Parathyroid adenoma (tissue), 2 donors: ENCODE results near the gene LSM3.

Source experiments
- H2AFZ ChIP-seq: fragments of 300-600 bp; sonication (generic); one replicate; pipeline ENCODE4 v1.7.0; 2017; ENCODE audit warnings: antibody characterized with exemption, mild to moderate bottlenecking
- H3K27ac ChIP-seq: fragments of 300-600 bp; sonication (generic); one replicate; pipeline ENCODE4 v1.7.0; 2017
- H3K27me3 ChIP-seq: fragments of 300-600 bp; sonication (generic); one replicate; pipeline ENCODE4 v1.7.0; 2017; ENCODE audit warnings: low read length; ENCODE audit not compliant: control insufficient read depth, insufficient read depth
- H3K36me3 ChIP-seq: fragments of 300-600 bp; sonication (generic); one replicate; pipeline ENCODE4 v1.7.0; 2017; ENCODE audit warnings: low read length; ENCODE audit not compliant: control insufficient read depth, insufficient read depth
- H3K4me1 ChIP-seq: fragments of 300-600 bp; sonication (generic); one replicate; pipeline ENCODE4 v1.7.0; 2017; ENCODE audit warnings: control low read depth
- H3K4me2 ChIP-seq: fragments of 300-600 bp; sonication (generic); one replicate; pipeline ENCODE4 v1.7.0; 2017; ENCODE audit warnings: low read length
- H3K4me3 ChIP-seq: fragments of 300-600 bp; sonication (generic); one replicate; pipeline ENCODE4 v1.7.0; 2017; ENCODE audit warnings: low read depth, low read length
- H3K79me2 ChIP-seq: fragments of 300-600 bp; sonication (generic); one replicate; pipeline ENCODE4 v1.7.0; 2017; ENCODE audit warnings: control low read depth
- H3K9ac ChIP-seq: fragments of 300-600 bp; sonication (generic); one replicate; pipeline ENCODE4 v1.7.0; 2017; ENCODE audit warnings: mild to moderate bottlenecking
- H3K9me3 ChIP-seq: fragments of 300-600 bp; sonication (generic); one replicate; pipeline ENCODE4 v1.7.0; 2017; ENCODE audit warnings: low read length; ENCODE audit not compliant: control insufficient read depth
- TF ChIP-seq, protein P1 (sequence below): fragments of 300-600 bp; sonication (generic); IDR thresholded peaks from one replicate; pipeline ENCODE4 v1.7.0; 2017; ENCODE audit warnings: antibody characterized with exemption, mild to moderate bottlenecking
- donor health status: primary hyperparathyroidism.

Gene LSM3

DNA sequence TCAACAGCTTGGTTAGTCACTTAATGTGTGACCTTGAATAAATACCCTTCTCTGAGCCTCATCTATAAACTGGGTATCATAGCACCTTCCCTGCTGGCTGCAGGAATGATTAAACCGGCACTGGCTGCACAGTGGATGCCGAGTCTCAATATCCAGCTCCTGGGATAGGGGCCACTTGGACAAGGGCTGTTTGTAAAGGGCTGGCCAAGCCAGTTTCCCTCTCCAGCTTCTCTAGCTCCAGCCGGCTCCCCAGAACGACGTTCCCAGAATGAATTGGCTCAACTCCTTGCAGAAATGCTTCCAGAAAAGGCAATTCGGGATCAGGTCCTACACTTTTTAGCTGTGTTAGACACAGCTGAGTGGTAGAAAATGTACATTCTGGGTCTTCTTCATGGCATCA is 58.8 kb downstream of the LSM3 start:
- Histone ChIP-seq H2AFZ (no peak overlapping the region), H3K4me3 (no peak overlapping the region), H3K27ac (no peak overlapping the region), H3K9ac (no peak overlapping the region), H3K79me2 (no peaks in the 10 kb centered on the region), H3K9me3 (no peaks in the 10 kb centered on the region), H3K27me3 (no peaks in the 10 kb centered on the region), H3K4me1 (no peaks in the 10 kb centered on the region), H3K4me2 (no peak overlapping the region), H3K36me3 (no peaks in the 10 kb centered on the region)
- TF ChIP-seq, protein P1, sequence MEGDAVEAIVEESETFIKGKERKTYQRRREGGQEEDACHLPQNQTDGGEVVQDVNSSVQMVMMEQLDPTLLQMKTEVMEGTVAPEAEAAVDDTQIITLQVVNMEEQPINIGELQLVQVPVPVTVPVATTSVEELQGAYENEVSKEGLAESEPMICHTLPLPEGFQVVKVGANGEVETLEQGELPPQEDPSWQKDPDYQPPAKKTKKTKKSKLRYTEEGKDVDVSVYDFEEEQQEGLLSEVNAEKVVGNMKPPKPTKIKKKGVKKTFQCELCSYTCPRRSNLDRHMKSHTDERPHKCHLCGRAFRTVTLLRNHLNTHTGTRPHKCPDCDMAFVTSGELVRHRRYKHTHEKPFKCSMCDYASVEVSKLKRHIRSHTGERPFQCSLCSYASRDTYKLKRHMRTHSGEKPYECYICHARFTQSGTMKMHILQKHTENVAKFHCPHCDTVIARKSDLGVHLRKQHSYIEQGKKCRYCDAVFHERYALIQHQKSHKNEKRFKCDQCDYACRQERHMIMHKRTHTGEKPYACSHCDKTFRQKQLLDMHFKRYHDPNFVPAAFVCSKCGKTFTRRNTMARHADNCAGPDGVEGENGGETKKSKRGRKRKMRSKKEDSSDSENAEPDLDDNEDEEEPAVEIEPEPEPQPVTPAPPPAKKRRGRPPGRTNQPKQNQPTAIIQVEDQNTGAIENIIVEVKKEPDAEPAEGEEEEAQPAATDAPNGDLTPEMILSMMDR: no peak

DNA sequence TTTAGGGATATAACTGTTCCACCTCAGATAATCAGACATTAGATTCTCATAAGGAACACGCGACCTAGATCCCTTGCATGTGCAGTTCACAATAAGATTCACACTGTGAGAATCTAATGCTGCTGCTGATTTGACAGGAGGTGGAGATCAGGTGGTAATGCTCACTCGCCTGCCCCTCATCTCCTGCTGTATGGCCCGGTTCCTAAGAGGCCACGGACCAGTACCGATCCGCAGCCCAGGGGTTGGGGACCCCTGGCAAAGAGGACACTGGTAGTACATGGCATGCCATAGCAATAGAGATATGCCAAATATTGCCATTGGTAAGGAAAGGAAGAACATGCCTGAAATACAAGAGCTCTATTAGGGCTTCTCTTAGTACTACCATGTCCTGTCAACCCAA is 59.7 kb downstream of the LSM3 start:
- Histone ChIP-seq H3K79me2 (no peaks in the 10 kb centered on the region), H3K9me3 (no peaks in the 10 kb centered on the region), H3K4me2 (no peak overlapping the region), H3K9ac (no peak overlapping the region), H3K4me1 (no peaks in the 10 kb centered on the region), H2AFZ (no peak overlapping the region), H3K27ac (no peak overlapping the region), H3K4me3 (no peak overlapping the region), H3K27me3 (no peaks in the 10 kb centered on the region), H3K36me3 (no peaks in the 10 kb centered on the region)
- TF ChIP-seq, protein P1: no peak

DNA sequence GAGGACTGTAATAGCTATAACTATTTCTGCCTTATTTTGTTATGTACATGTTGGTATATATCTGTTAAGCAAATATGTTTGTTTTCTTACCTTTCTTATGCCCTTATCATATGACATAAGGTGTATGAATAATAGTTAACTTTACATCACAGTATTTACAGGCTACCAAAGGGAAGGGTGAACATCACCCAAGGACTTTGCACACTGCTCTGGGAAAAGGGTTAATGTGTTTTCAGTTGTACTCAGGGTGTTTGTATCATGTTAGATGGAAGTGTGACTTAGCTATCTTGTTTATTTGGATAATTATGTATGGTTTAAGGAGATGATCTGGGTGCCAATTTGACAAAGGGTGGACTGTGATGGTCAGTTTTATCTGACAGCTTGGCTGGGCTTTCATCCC is 60.3 kb downstream of the LSM3 start:
- Histone ChIP-seq H3K4me2 (no peak overlapping the region), H3K9ac (no peak overlapping the region), H3K36me3 (no peaks in the 10 kb centered on the region), H3K4me3 (no peak overlapping the region), H3K27ac (no peak overlapping the region), H2AFZ (no peak overlapping the region), H3K79me2 (no peaks in the 10 kb centered on the region), H3K27me3 (no peaks in the 10 kb centered on the region), H3K4me1 (no peaks in the 10 kb centered on the region), H3K9me3 (no peaks in the 10 kb centered on the region)
- TF ChIP-seq, protein P1: no peak

DNA sequence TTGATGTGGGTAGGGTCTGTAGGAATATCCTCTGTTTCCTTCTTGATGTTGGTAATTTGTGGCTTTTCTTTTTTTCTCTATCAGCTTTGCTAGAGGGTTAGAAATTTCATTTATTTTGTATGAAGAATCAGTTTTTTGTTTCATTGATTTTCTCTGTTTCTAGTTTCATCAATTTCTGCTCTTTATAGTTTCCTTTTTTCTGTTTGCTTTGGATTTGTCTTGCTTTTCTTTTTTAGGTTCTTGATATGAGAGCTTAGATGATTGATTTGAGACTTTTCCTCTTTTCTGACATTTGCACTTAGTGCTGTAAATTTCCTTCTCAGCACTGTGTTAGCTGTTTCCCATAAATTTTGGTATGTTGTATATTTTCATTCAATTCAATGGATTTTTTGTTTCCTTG is 61.3 kb downstream of the LSM3 start:
- H3K27me3 ChIP-seq: no peaks in the 10 kb centered on the region
- TF ChIP-seq, protein P1: no peak
- no peak overlapping the region for H2AFZ ChIP-seq
- H3K9ac ChIP-seq: no peak overlapping the region
- no peaks in the 10 kb centered on the region for H3K9me3 ChIP-seq
- no peak overlapping the region for H3K4me2 ChIP-seq
- no peaks in the 10 kb centered on the region for H3K36me3 ChIP-seq
- no peaks in the 10 kb centered on the region for H3K79me2 ChIP-seq
- no peak overlapping the region for H3K27ac ChIP-seq
- no peaks in the 10 kb centered on the region for H3K4me1 ChIP-seq
- no peak overlapping the region for H3K4me3 ChIP-seq

DNA sequence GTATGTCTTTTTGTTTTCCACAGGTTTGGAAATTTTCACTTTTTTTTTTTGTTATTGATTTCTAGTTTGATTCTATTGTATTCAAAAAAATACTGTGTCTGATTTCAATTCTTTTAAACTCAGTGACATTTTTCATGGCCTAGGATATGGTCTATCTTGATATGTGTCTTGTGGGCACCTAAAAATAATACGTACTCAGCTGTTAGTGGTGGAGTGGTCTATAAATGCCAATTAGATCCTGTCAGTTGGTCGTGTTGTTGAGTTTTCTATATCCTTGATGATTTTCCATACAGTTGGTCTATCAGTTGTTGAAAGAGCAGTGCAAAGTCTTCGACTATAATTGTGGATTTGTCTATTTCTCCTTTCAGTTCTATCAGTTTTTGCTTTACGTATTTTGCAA is 61.7 kb downstream of the LSM3 start:
- Histone ChIP-seq H3K4me3 (no peak overlapping the region), H3K27ac (no peak overlapping the region)

More for the DNA sequence above, 61.7 kb downstream of the LSM3 start:
- Histone ChIP-seq H3K4me2 (no peak overlapping the region), H2AFZ (no peak overlapping the region), H3K9ac (no peak overlapping the region), H3K4me1 (no peaks in the 10 kb centered on the region), H3K79me2 (no peaks in the 10 kb centered on the region), H3K36me3 (no peaks in the 10 kb centered on the region), H3K27me3 (no peaks in the 10 kb centered on the region), H3K9me3 (no peaks in the 10 kb centered on the region)
- TF ChIP-seq, protein P1: no peak
